ENCODE data around the gene CASK.

CASK gene

GRCh38 chrX:41589634-41590270 lies 333.6 kb downstream of the CASK start:
- Histone ChIP-seq H3F3A (ENCODE audit: control insufficient read depth, insufficient read depth) (no peaks in the 10 kb centered on the region), H3K4me1 (ENCODE audit: control insufficient read depth, low read length) (peaks cover 3% of the 10 kb centered on the region; the same call in 1 of the 2 replicates), H3K4me2 (ENCODE audit: low read length) (no peak overlapping the region), H3K9me3 (ENCODE audit: control insufficient read depth, insufficient read depth, low read length) (no peaks in the 10 kb centered on the region), H3K27me3 (ENCODE audit: control insufficient read depth, low read length) (no peaks in the 10 kb centered on the region), H3K79me2 (ENCODE audit: control insufficient read depth, low read length) (no peaks in the 10 kb centered on the region), H3K9me2 (replicated peaks; ENCODE audit: control insufficient read depth, low read length) (no peaks in the 10 kb centered on the region), H3K4me3 (ENCODE audit: low read length) (no peak overlapping the region), H3K36me3 (ENCODE audit: control insufficient read depth, low read length) (no peaks in the 10 kb centered on the region), H4K20me1 (ENCODE audit: control insufficient read depth, insufficient read depth, low read depth, low read length) (no peaks in the 10 kb centered on the region), H3K27ac (ENCODE audit: low read depth, low read length) (no peak overlapping the region)
- no peak for TF ChIP-seq EZH2phosphoT487 (IDR thresholded peaks at IDR 0.05; ENCODE audit: borderline replicate concordance, low read length)
- TF ChIP-seq, protein P1, sequence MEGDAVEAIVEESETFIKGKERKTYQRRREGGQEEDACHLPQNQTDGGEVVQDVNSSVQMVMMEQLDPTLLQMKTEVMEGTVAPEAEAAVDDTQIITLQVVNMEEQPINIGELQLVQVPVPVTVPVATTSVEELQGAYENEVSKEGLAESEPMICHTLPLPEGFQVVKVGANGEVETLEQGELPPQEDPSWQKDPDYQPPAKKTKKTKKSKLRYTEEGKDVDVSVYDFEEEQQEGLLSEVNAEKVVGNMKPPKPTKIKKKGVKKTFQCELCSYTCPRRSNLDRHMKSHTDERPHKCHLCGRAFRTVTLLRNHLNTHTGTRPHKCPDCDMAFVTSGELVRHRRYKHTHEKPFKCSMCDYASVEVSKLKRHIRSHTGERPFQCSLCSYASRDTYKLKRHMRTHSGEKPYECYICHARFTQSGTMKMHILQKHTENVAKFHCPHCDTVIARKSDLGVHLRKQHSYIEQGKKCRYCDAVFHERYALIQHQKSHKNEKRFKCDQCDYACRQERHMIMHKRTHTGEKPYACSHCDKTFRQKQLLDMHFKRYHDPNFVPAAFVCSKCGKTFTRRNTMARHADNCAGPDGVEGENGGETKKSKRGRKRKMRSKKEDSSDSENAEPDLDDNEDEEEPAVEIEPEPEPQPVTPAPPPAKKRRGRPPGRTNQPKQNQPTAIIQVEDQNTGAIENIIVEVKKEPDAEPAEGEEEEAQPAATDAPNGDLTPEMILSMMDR (IDR thresholded peaks at IDR 0.05; ENCODE audit: low read depth, low read length, poor library complexity, severe bottlenecking), result no peak

DNA sequence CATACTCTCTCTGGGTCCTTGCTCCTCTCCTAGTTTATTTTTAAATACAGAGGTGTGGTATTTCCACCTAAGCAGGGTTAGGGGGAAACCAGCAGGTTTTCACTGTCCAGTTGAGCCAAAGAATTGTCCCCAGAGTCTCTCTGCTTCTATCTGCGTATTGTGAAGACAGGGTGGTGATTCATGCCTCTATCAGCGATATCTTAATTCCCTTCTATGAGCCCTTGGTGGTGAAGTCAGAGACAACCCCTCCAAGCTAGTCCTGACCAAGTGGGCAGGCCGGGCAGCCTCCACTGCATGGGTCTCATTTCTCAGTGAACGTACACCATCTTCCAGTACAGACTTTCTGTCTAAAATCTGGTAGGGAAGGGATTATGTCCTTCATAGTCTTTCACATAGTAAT lies 335.1 kb downstream of the CASK start:
- peaks cover 3% of the 10 kb centered on the region; the same call in 1 of the 2 replicates for H3K4me1 ChIP-seq (ENCODE audit: control insufficient read depth, low read length)
- H3K27me3 ChIP-seq (ENCODE audit: control insufficient read depth, low read length), result no peaks in the 10 kb centered on the region
- no peaks in the 10 kb centered on the region for H3K79me2 ChIP-seq (ENCODE audit: control insufficient read depth, low read length)

GRCh38 chrX:41580423-41581064 lies 342.8 kb downstream of the CASK start:
- TF ChIP-seq, protein P1 (IDR thresholded peaks at IDR 0.05; ENCODE audit: low read depth, low read length, poor library complexity, severe bottlenecking), result no peak
- no peak for TF ChIP-seq EZH2phosphoT487 (IDR thresholded peaks at IDR 0.05; ENCODE audit: borderline replicate concordance, low read length)
- H4K20me1 ChIP-seq (ENCODE audit: control insufficient read depth, insufficient read depth, low read depth, low read length), result no peaks in the 10 kb centered on the region
- no peak overlapping the region for H3K4me3 ChIP-seq (ENCODE audit: low read length)
- H3K36me3 ChIP-seq (ENCODE audit: control insufficient read depth, low read length), result no peaks in the 10 kb centered on the region
- no peaks in the 10 kb centered on the region for H3K27me3 ChIP-seq (ENCODE audit: control insufficient read depth, low read length)
- H3K27ac ChIP-seq (ENCODE audit: low read depth, low read length), result no peak overlapping the region
- H3F3A ChIP-seq (ENCODE audit: control insufficient read depth, insufficient read depth), result no peaks in the 10 kb centered on the region
- no peaks in the 10 kb centered on the region for H3K4me1 ChIP-seq (ENCODE audit: control insufficient read depth, low read length)
- H3K9me3 ChIP-seq (ENCODE audit: control insufficient read depth, insufficient read depth, low read length), result no peaks in the 10 kb centered on the region
- H3K9me2 ChIP-seq (replicated peaks; ENCODE audit: control insufficient read depth, low read length), result no peaks in the 10 kb centered on the region
- no peaks in the 10 kb centered on the region for H3K79me2 ChIP-seq (ENCODE audit: control insufficient read depth, low read length)
- H3K4me2 ChIP-seq (ENCODE audit: low read length), result no peak overlapping the region

More for the DNA sequence above, 335.1 kb downstream of the CASK start:
- TF ChIP-seq, protein P1 (IDR thresholded peaks at IDR 0.05; ENCODE audit: low read depth, low read length, poor library complexity, severe bottlenecking), result no peak
- TF ChIP-seq EZH2phosphoT487 (IDR thresholded peaks at IDR 0.05; ENCODE audit: borderline replicate concordance, low read length), result no peak
- Histone ChIP-seq H3K4me3 (ENCODE audit: low read length) (no peak overlapping the region), H3K9me3 (ENCODE audit: control insufficient read depth, insufficient read depth, low read length) (no peaks in the 10 kb centered on the region), H3F3A (ENCODE audit: control insufficient read depth, insufficient read depth) (no peaks in the 10 kb centered on the region), H3K36me3 (ENCODE audit: control insufficient read depth, low read length) (no peaks in the 10 kb centered on the region), H4K20me1 (ENCODE audit: control insufficient read depth, insufficient read depth, low read depth, low read length) (no peaks in the 10 kb centered on the region), H3K27ac (ENCODE audit: low read depth, low read length) (no peak overlapping the region), H3K9me2 (replicated peaks; ENCODE audit: control insufficient read depth, low read length) (no peaks in the 10 kb centered on the region), H3K4me2 (ENCODE audit: low read length) (no peak overlapping the region)
